ENCODE data around the gene DGKI. TPM values are rescaled to one million over a fixed set of nuclear protein-coding genes. Genes with fewer than 3 reads are reported as not detected.
A peak's percentile ranks its signal among the peaks of the same experiment; 100 is the strongest.

Gene DGKI
- total and polyA plus RNA-seq, 4 donors, result 0.03 to 1.5 (median 0.33) TPM

GRCh38 chr7:137527634-137528033 lies 319.1 kb downstream of the DGKI start:
- no peaks in the 10 kb centered on the region for H3K9me3 ChIP-seq (ENCODE audit: control insufficient read depth in 4 of 4, insufficient read depth in 3 of 4, low read length in 3 of 4)
- no peak overlapping the region for H3K4me3 ChIP-seq
- H3K27ac ChIP-seq (ENCODE audit: low read depth in 1 of 2, low read length in 1 of 2), result no peak overlapping the region
- no peaks in the 10 kb centered on the region for H3K27me3 ChIP-seq (ENCODE audit: control insufficient read depth in 3 of 3, insufficient read depth in 3 of 3, low read length in 2 of 3)
- ATAC-seq (ENCODE audit: insufficient read depth, low FRiP score) (no peak), DNase-seq (no peak)
- TF ChIP-seq CTCF (IDR thresholded peaks at IDR 0.05; ENCODE audit: control extremely low read depth, extremely low read depth), result no peak
- no peaks in the 10 kb centered on the region for H3K4me1 ChIP-seq (ENCODE audit: control insufficient read depth in 5 of 5, insufficient read depth in 5 of 5, low read length in 5 of 5)
- H3K36me3 ChIP-seq (ENCODE audit: control insufficient read depth in 4 of 4, insufficient read depth in 4 of 4, low read length in 4 of 4), result no peaks in the 10 kb centered on the region
- H3K9ac ChIP-seq (ENCODE audit: insufficient read depth in 1 of 2, low read length in 2 of 2), result no peak overlapping the region
- 71 to 72% methylated on average over 2 of the region's 2 CpGs for WGBS, 2 donors

DNA sequence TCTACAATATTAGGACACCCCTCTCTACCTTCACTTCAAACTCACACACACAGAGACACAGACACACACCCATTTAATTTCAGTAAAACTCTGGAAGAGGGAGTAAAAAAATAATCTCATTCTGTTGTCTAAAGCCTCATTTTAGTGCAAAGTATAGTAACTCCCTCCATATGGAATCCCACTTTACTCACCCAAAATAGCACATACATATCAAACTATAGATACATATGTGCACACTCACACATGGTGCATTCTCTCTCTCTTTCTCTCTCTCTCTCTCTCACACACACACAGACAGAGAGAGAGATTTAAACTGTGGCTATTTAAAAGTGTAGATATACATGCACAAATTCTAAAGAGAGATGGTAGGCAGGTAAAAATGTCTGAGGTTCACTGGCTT lies 323.6 kb downstream of the DGKI start:
- H3K27me3 ChIP-seq (ENCODE audit: control insufficient read depth in 3 of 3, insufficient read depth in 3 of 3, low read length in 2 of 3), result no peaks in the 10 kb centered on the region

DNA sequence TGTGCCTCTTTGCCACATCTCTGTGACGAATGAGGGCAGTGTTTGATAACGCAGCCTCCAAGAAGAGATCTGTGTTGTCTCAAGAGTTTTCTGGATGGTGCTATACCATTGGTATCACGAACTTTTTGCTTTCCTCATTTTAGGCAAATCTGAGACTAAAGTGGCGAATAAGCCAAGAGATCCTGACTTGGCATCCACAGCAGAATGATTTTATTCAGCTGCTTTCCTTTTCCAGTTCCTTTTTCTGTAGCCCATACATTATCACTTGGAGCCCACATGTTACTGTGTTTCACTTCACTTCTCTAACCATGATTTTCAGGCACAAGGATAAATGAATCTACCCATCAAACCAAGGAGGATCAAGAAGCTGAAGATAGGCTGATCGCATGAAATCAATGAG lies 325.3 kb downstream of the DGKI start:
- Histone ChIP-seq H3K9ac (ENCODE audit: insufficient read depth in 1 of 2, low read length in 2 of 2) (no peak overlapping the region), H3K9me3 (ENCODE audit: control insufficient read depth in 4 of 4, insufficient read depth in 3 of 4, low read length in 3 of 4) (peaks cover 0 to 2% (median 0%) of the 10 kb centered on the region in 4 donors), H3K27me3 (ENCODE audit: control insufficient read depth in 3 of 3, insufficient read depth in 3 of 3, low read length in 2 of 3) (no peaks in the 10 kb centered on the region), H3K27ac (ENCODE audit: low read depth in 1 of 2, low read length in 1 of 2) (no peak overlapping the region), H3K36me3 (ENCODE audit: control insufficient read depth in 4 of 4, insufficient read depth in 4 of 4, low read length in 4 of 4) (no peaks in the 10 kb centered on the region), H3K4me3 (no peak overlapping the region), H3K4me1 (ENCODE audit: control insufficient read depth in 5 of 5, insufficient read depth in 5 of 5, low read length in 5 of 5) (peaks cover 0 to 18% (median 0%) of the 10 kb centered on the region in 5 donors)
- no peak for TF ChIP-seq CTCF (IDR thresholded peaks at IDR 0.05; ENCODE audit: control extremely low read depth, extremely low read depth)
- DNase-seq (no peak), ATAC-seq (ENCODE audit: insufficient read depth, low FRiP score) (no peak)
- whole genome bisulfite sequencing, 2 donors, result 90% methylated on average over 5 of the region's 5 CpGs

More for the DNA sequence above, 323.6 kb downstream of the DGKI start:
- Histone ChIP-seq H3K9ac (ENCODE audit: insufficient read depth in 1 of 2, low read length in 2 of 2) (no peak overlapping the region), H3K4me1 (ENCODE audit: control insufficient read depth in 5 of 5, insufficient read depth in 5 of 5, low read length in 5 of 5) (peaks cover 0 to 18% (median 0%) of the 10 kb centered on the region in 5 donors), H3K4me3 (no peak overlapping the region), H3K9me3 (ENCODE audit: control insufficient read depth in 4 of 4, insufficient read depth in 3 of 4, low read length in 3 of 4) (no peaks in the 10 kb centered on the region), H3K27ac (ENCODE audit: low read depth in 1 of 2, low read length in 1 of 2) (no peak overlapping the region), H3K36me3 (ENCODE audit: control insufficient read depth in 4 of 4, insufficient read depth in 4 of 4, low read length in 4 of 4) (no peaks in the 10 kb centered on the region)
- TF ChIP-seq CTCF (IDR thresholded peaks at IDR 0.05; ENCODE audit: control extremely low read depth, extremely low read depth), result no peak
- no peak for ATAC-seq (ENCODE audit: insufficient read depth, low FRiP score)
- DNase-seq, result no peak

DNA sequence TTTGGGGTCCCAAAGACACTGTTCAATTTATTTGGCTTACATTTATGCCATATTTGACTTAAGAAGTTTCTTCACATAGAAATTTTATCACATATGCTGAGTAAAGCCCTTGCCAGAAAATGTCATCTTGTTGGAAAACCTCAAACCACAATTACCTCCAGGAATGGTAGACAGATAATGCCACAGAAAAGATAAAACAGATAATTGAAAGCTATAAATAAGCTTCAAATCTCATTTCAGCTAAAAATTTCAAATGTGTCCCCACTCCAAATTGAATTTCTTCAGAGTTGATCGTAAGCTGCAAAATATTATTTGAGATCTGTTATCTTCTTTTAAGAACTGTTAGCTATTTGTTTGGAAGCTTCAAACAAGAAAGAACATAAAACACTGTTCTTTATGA lies 326.8 kb downstream of the DGKI start:
- H3K27ac ChIP-seq (ENCODE audit: low read depth in 1 of 2, low read length in 1 of 2), result no peak overlapping the region
- peaks cover 0 to 2% (median 0%) of the 10 kb centered on the region in 4 donors for H3K9me3 ChIP-seq (ENCODE audit: control insufficient read depth in 4 of 4, insufficient read depth in 3 of 4, low read length in 3 of 4)
- 83 to 84% methylated on average over 1 of the region's 1 CpG for WGBS, 2 donors
- H3K4me3 ChIP-seq, result no peak overlapping the region
- ATAC-seq (ENCODE audit: insufficient read depth, low FRiP score) (no peak), DNase-seq (peak in 2 of 3 donors; percentile 15 to 18)
- no peak overlapping the region for H3K9ac ChIP-seq (ENCODE audit: insufficient read depth in 1 of 2, low read length in 2 of 2)
- peaks cover 0 to 18% (median 0%) of the 10 kb centered on the region in 5 donors for H3K4me1 ChIP-seq (ENCODE audit: control insufficient read depth in 5 of 5, insufficient read depth in 5 of 5, low read length in 5 of 5)
- no peaks in the 10 kb centered on the region for H3K27me3 ChIP-seq (ENCODE audit: control insufficient read depth in 3 of 3, insufficient read depth in 3 of 3, low read length in 2 of 3)
- TF ChIP-seq CTCF (IDR thresholded peaks at IDR 0.05; ENCODE audit: control extremely low read depth, extremely low read depth), result no peak
- no peaks in the 10 kb centered on the region for H3K36me3 ChIP-seq (ENCODE audit: control insufficient read depth in 4 of 4, insufficient read depth in 4 of 4, low read length in 4 of 4)

Measured in lung (tissue), 12 donors.